Peyer's patch (tissue), 4 donors: ENCODE measurements around the gene ZNF611.

ENCODE experiments used
- CTCF ChIP-seq, 6 experiments: fragments of 450-650 bp in 4 of 6; fragments of 200-600 bp in 2 of 6; sonication (generic) in 1 of 6; IDR thresholded peaks; one replicate each; pipeline ENCODE4 v1.5.1; 2017 to 2019; ENCODE audit warnings: antibody characterized with exemption in 6 of 6, mild to moderate bottlenecking in 3 of 6, moderate library complexity in 1 of 6
- POLR2A ChIP-seq, 2 donors: fragments of 450-650 bp; IDR thresholded peaks; one replicate each; pipeline ENCODE4 v1.5.1; 2017; ENCODE audit warnings: antibody characterized with exemption in 2 of 2, mild to moderate bottlenecking in 2 of 2, moderate library complexity in 2 of 2

- no peak for TF ChIP-seq CTCF (IDR thresholded peaks at IDR 0.05)
- no peak for TF ChIP-seq POLR2A (IDR thresholded peaks at IDR 0.05)
Observed at GRCh38 chr19:52687684-52688083, 47.2 kb downstream of the ZNF611 start.
